WTC11 (cell line): ENCODE data around the gene RCBTB1. TPM values are rescaled to one million over a fixed set of nuclear protein-coding genes. Genes with fewer than 3 reads are reported as not detected.

ENCODE experiments used
- ATAC-seq: fragments of 200-7000 bp; cut with Tn5 transposase; 2 replicates; pipeline ENCODE4 v1.10.0; 2021; ENCODE audit warnings: mild to moderate bottlenecking, moderate library complexity
- CTCF ChIA-PET: fragments of 300-600 bp; sonication (Branson Sonifier 250); formaldehyde crosslinking; loops from one replicate; lab custom pipeline; 2021; ENCODE audit warnings: antibody characterized with exemption; lab: Charles Lee
- POLR2A ChIA-PET: fragments of 350-600 bp; sonication (Branson Sonifier 250); formaldehyde crosslinking; loops from one replicate; lab custom pipeline; 2021; ENCODE audit warnings: antibody characterized with exemption; lab: Charles Lee
- DNase-seq: peaks from one replicate; pipeline ENCODE4 v3.0.0; 2021; ENCODE audit warnings: low spot score
- H3K27ac Mint-ChIP-seq: 2 replicates; pipeline ENCODE4 v1.8.0; 2021; ENCODE audit warnings: mixed read lengths
- H3K27me3 Mint-ChIP-seq: 2 replicates; pipeline ENCODE4 v1.8.0; 2021; ENCODE audit warnings: low read depth, mild to moderate bottlenecking, moderate library complexity, mixed read lengths
- H3K36me3 Mint-ChIP-seq: 2 replicates; pipeline ENCODE4 v1.8.0; 2021; ENCODE audit warnings: mixed read lengths
- H3K4me1 Mint-ChIP-seq: 2 replicates; pipeline ENCODE4 v1.8.0; 2022; ENCODE audit warnings: mixed read lengths
- H3K4me3 Mint-ChIP-seq: 2 replicates; pipeline ENCODE4 v1.8.0; 2021; ENCODE audit warnings: mild to moderate bottlenecking, moderate library complexity, mixed read lengths
- H3K9me3 Mint-ChIP-seq: 2 replicates; pipeline ENCODE4 v1.8.0; 2021; ENCODE audit warnings: mixed read lengths
- AR ChIP-seq: fragments of 250-450 bp; sonication (Bioruptor Pico); IDR thresholded peaks from 2 replicates; pipeline ENCODE4 v1.9.0; 2021; ENCODE audit warnings: mild to moderate bottlenecking
- ATF1 ChIP-seq: sonication (generic); formaldehyde crosslinking; IDR thresholded peaks from 2 replicates; pipeline ENCODE4 v1.8.1; 2023; ENCODE audit warnings: mild to moderate bottlenecking, moderate library complexity, missing genetic modification reagents
- CTCF ChIP-seq: fragments of 200-600 bp; IDR thresholded peaks from 2 replicates; pipeline ENCODE4 v1.8.0; 2022; ENCODE audit warnings: antibody characterized with exemption
- E2F5 ChIP-seq: sonication (generic); formaldehyde crosslinking; IDR thresholded peaks from 2 replicates; pipeline ENCODE4 v1.8.1; 2022; ENCODE audit warnings: mild to moderate bottlenecking, moderate library complexity, missing genetic modification reagents
- ELF4 ChIP-seq: sonication (generic); formaldehyde crosslinking; IDR thresholded peaks from 2 replicates; pipeline ENCODE4 v1.8.1; 2022; ENCODE audit warnings: low read depth, mild to moderate bottlenecking, moderate library complexity, missing genetic modification reagents
- ESRRA ChIP-seq: sonication (generic); formaldehyde crosslinking; IDR thresholded peaks from 2 replicates; pipeline ENCODE4 v1.8.1; 2022; ENCODE audit warnings: mild to moderate bottlenecking, missing genetic modification reagents, borderline replicate concordance
- GABPB1 ChIP-seq: sonication (generic); formaldehyde crosslinking; IDR thresholded peaks from 2 replicates; pipeline ENCODE4 v1.8.1; 2023; ENCODE audit warnings: mild to moderate bottlenecking, missing genetic modification reagents
- HMGA2 ChIP-seq: fragments of 250-450 bp; sonication (Bioruptor Pico); IDR thresholded peaks from 2 replicates; pipeline ENCODE4 v1.4.0; 2021; ENCODE audit warnings: mild to moderate bottlenecking, moderate library complexity
- MYBL2 ChIP-seq: sonication (generic); formaldehyde crosslinking; IDR thresholded peaks from 2 replicates; pipeline ENCODE4 v1.8.1; 2023; ENCODE audit warnings: mild to moderate bottlenecking, moderate library complexity, missing genetic modification reagents
- PRDM15 ChIP-seq: sonication (generic); formaldehyde crosslinking; IDR thresholded peaks from 2 replicates; pipeline ENCODE4 v1.8.0; 2022; ENCODE audit warnings: missing genetic modification reagents
- SMAD3 ChIP-seq: sonication (generic); formaldehyde crosslinking; IDR thresholded peaks from 2 replicates; pipeline ENCODE4 v1.8.0; 2022; ENCODE audit warnings: missing genetic modification reagents, mild to moderate bottlenecking, borderline replicate concordance
- TEAD4 ChIP-seq: sonication (generic); formaldehyde crosslinking; IDR thresholded peaks from 2 replicates; pipeline ENCODE4 v1.8.0; 2022; ENCODE audit warnings: mild to moderate bottlenecking, missing genetic modification reagents
- ZBTB21 ChIP-seq: sonication (generic); formaldehyde crosslinking; IDR thresholded peaks from 2 replicates; pipeline ENCODE4 v1.8.1; 2023; ENCODE audit warnings: mild to moderate bottlenecking, missing genetic modification reagents, borderline replicate concordance
- ZNF532 ChIP-seq: fragments of 250-450 bp; sonication (Bioruptor Pico); IDR thresholded peaks from 2 replicates; pipeline ENCODE4 v1.9.0; 2021; ENCODE audit warnings: mild to moderate bottlenecking, borderline replicate concordance
- total RNA-seq: library from RNA; stranded (reverse); gene quantifications from 3 replicates; pipeline ENCODE4 v1.2.3, GENCODE V29; 2021
- TF ChIP-seq, protein P1 (sequence below): fragments of 250-450 bp; sonication (Bioruptor Pico); IDR thresholded peaks from 2 replicates; pipeline ENCODE4 v2.1.2; 2022; ENCODE audit warnings: mild to moderate bottlenecking, moderate library complexity
- TF ChIP-seq, protein P2 (sequence below): sonication (generic); formaldehyde crosslinking; IDR thresholded peaks from 2 replicates; pipeline ENCODE4 v1.8.1; 2023; ENCODE audit warnings: mild to moderate bottlenecking, missing genetic modification reagents, moderate library complexity
- TF ChIP-seq, protein P3 (sequence below): sonication (generic); formaldehyde crosslinking; IDR thresholded peaks from 2 replicates; pipeline ENCODE4 v1.8.1; 2023; ENCODE audit warnings: mild to moderate bottlenecking, missing genetic modification reagents

RCBTB1 gene
- total RNA-seq, 1 experiment from 2014 or later: 31.3 TPM

GRCh38 chr13:49610176-49610575 is 24.8 kb upstream of the RCBTB1 start:
- Mint-ChIP-seq H3K36me3 (no peaks in the 10 kb centered on the region), H3K9me3 (no peaks in the 10 kb centered on the region), H3K27me3 (no peaks in the 10 kb centered on the region), H3K4me3 (no peak overlapping the region), H3K27ac (no peak overlapping the region), H3K4me1 (peaks cover 8% of the 10 kb centered on the region; the same call in 1 of the 2 replicates)
- DNase-seq: no peak
- POLR2A ChIA-PET: no interaction called here
- CTCF ChIA-PET: no interaction called here
- no peak for ATAC-seq
- no peak for TF ChIP-seq ATF1 (CRISPR knock-in tag)
- no peak for TF ChIP-seq SMAD3
- no peak for TF ChIP-seq HMGA2 (CRISPR knock-in tag)
- TF ChIP-seq MYBL2 (CRISPR knock-in tag): no peak
- no peak for TF ChIP-seq ZBTB21 (CRISPR knock-in tag)
- TF ChIP-seq CTCF: no peak
- no peak for TF ChIP-seq GABPB1
- TF ChIP-seq, protein P1, sequence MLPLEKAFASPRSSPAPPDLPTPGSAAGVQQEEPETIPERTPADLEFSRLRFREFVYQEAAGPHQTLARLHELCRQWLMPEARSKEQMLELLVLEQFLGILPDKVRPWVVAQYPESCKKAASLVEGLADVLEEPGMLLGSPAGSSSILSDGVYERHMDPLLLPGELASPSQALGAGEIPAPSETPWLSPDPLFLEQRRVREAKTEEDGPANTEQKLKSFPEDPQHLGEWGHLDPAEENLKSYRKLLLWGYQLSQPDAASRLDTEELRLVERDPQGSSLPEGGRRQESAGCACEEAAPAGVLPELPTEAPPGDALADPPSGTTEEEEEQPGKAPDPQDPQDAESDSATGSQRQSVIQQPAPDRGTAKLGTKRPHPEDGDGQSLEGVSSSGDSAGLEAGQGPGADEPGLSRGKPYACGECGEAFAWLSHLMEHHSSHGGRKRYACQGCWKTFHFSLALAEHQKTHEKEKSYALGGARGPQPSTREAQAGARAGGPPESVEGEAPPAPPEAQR (CRISPR knock-in tag): no peak
- no peak for TF ChIP-seq ESRRA (CRISPR knock-in tag)
- TF ChIP-seq, protein P2, sequence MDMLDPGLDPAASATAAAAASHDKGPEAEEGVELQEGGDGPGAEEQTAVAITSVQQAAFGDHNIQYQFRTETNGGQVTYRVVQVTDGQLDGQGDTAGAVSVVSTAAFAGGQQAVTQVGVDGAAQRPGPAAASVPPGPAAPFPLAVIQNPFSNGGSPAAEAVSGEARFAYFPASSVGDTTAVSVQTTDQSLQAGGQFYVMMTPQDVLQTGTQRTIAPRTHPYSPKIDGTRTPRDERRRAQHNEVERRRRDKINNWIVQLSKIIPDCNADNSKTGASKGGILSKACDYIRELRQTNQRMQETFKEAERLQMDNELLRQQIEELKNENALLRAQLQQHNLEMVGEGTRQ (CRISPR knock-in tag): no peak
- no peak for TF ChIP-seq AR
- no peak for TF ChIP-seq ELF4 (CRISPR knock-in tag)
- TF ChIP-seq TEAD4: no peak
- TF ChIP-seq E2F5 (CRISPR knock-in tag): no peak

GRCh38 chr13:49608651-49609331 is 23.4 kb upstream of the RCBTB1 start:
- Mint-ChIP-seq H3K36me3 (no peaks in the 10 kb centered on the region), H3K27me3 (no peaks in the 10 kb centered on the region), H3K9me3 (no peaks in the 10 kb centered on the region), H3K4me3 (no peak overlapping the region), H3K4me1 (peaks cover 8% of the 10 kb centered on the region; the same call in 1 of the 2 replicates), H3K27ac (no peak overlapping the region)
- ATAC-seq: no peak
- no peak for DNase-seq
- POLR2A ChIA-PET: no interaction called here
- CTCF ChIA-PET: interaction anchor here (3.0 kb wide), 1 partner anchor 308 kb away, joined by 11 read pairs; no protein-coding TSS in a partner anchor
- TF ChIP-seq HMGA2 (CRISPR knock-in tag) (no peak), PRDM15 (no peak), ZNF532 (no peak)
- TF ChIP-seq, protein P3, sequence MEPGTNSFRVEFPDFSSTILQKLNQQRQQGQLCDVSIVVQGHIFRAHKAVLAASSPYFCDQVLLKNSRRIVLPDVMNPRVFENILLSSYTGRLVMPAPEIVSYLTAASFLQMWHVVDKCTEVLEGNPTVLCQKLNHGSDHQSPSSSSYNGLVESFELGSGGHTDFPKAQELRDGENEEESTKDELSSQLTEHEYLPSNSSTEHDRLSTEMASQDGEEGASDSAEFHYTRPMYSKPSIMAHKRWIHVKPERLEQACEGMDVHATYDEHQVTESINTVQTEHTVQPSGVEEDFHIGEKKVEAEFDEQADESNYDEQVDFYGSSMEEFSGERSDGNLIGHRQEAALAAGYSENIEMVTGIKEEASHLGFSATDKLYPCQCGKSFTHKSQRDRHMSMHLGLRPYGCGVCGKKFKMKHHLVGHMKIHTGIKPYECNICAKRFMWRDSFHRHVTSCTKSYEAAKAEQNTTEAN: no peak
